GM12878 (cell line): ENCODE results near the gene LIF. TPM values are rescaled to one million over a fixed set of nuclear protein-coding genes. Genes with fewer than 3 reads are reported as not detected.

Experiments used
- ATAC-seq: fragments of 200-7000 bp; cut with Tn5 transposase; 3 replicates; pipeline ENCODE4 v1.9.1; 2020; ENCODE audit warnings: mild to moderate bottlenecking, moderate library complexity
- BruUV-seq: library from RNA; stranded (reverse); fragments of 400-500 nt; replicated peaks from 2 replicates; lab custom pipeline; 2021; lab: Mats Ljungman, UMichigan
- CTCF ChIA-PET: fragments of 300-600 bp; sonication (Branson Sonifier 250); formaldehyde crosslinking; extraction: SDS; loops from one replicate; lab custom pipeline; 2021; ENCODE audit warnings: inconsistent platforms; lab: Yijun Ruan, JAX
- POLR2A ChIA-PET: fragments of 350-600 bp; formaldehyde crosslinking; extraction: SDS; loops from one replicate; lab custom pipeline; 2021; ENCODE audit warnings: inconsistent platforms; lab: Charles Lee
- RAD21 ChIA-PET: fragments of 300-600 bp; sonication (Branson Sonifier 250); formaldehyde crosslinking; loops from one replicate; lab custom pipeline; 2023; ENCODE audit warnings: antibody characterized with exemption; ENCODE audit not compliant: unreplicated experiment; lab: Charles Lee
- SMC1A ChIA-PET: fragments of 300-600 bp; sonication (Branson Sonifier 250); formaldehyde crosslinking; loops from one replicate; lab custom pipeline; 2023; ENCODE audit not compliant: unreplicated experiment, uncharacterized antibody; lab: Charles Lee
- DNase-seq: peaks from one replicate; pipeline ENCODE4 v3.0.0-alpha.2; 2011; ENCODE audit warnings: low read depth, low spot score
- FAIRE-seq: peaks from 3 replicates; lab custom pipeline; 2011; peaks lifted over from hg19 to GRCh38; lab: Jason Lieb, UNC
- H2AFZ ChIP-seq: 2 replicates; pipeline ENCODE4 v1.6.0; 2011; ENCODE audit warnings: low read depth, low read length, control low read depth; ENCODE audit not compliant: control insufficient read depth
- H3K27ac ChIP-seq: 2 replicates; pipeline ENCODE4 v1.5.1; 2011; ENCODE audit warnings: control low read depth; ENCODE audit not compliant: control insufficient read depth, insufficient read depth
- H3K27me3 ChIP-seq, 2 experiments: replicated peaks in 1 of 2; 2 replicates each; pipeline versions ENCODE4 v1.6.0 to v1.6.1; 2011; ENCODE audit warnings: low read length in 1 of 2; ENCODE audit not compliant: control insufficient read depth in 2 of 2, insufficient read depth in 2 of 2
- H3K36me3 ChIP-seq, 2 experiments: 2 replicates each; pipeline ENCODE4 v1.5.1; 2011; ENCODE audit warnings: low read length in 1 of 2; ENCODE audit not compliant: control insufficient read depth in 2 of 2, insufficient read depth in 2 of 2
- H3K4me1 ChIP-seq: 2 replicates; pipeline ENCODE4 v1.6.1; 2011; ENCODE audit warnings: mild to moderate bottlenecking, low read length, moderate library complexity, mixed read lengths; ENCODE audit not compliant: control insufficient read depth, insufficient read depth
- H3K4me2 ChIP-seq: 2 replicates; pipeline ENCODE4 v1.6.0; 2011; ENCODE audit warnings: control low read depth; ENCODE audit not compliant: control insufficient read depth, insufficient read depth
- H3K4me3 ChIP-seq: fragments of 200-600 bp; sonication (generic); 2 replicates; pipeline ENCODE4 v1.5.1; 2016
- H3K79me2 ChIP-seq: 2 replicates; pipeline ENCODE4 v1.6.0; 2011; ENCODE audit warnings: low read length; ENCODE audit not compliant: control insufficient read depth, insufficient read depth
- H3K9ac ChIP-seq: 2 replicates; pipeline ENCODE4 v1.8.0; 2011; ENCODE audit warnings: low read length, control low read depth, mixed read lengths; ENCODE audit not compliant: control insufficient read depth, insufficient read depth
- H3K9me3 ChIP-seq: replicated peaks from 3 replicates; pipeline ENCODE4 v1.5.1; 2011; ENCODE audit warnings: mild to moderate bottlenecking, low read length; ENCODE audit not compliant: control insufficient read depth, insufficient read depth
- H4K20me1 ChIP-seq: 2 replicates; pipeline ENCODE4 v1.6.0; 2011; ENCODE audit not compliant: control insufficient read depth, insufficient read depth
- ASH2L ChIP-seq: fragments of 300-600, 200-600 bp; sonication (generic); IDR thresholded peaks from 2 replicates; pipeline ENCODE4 v1.6.1; 2017; ENCODE audit warnings: low read depth, mild to moderate bottlenecking, borderline replicate concordance
- BRCA1 ChIP-seq: IDR thresholded peaks from 2 replicates; pipeline ENCODE4 v1.6.1; 2011; ENCODE audit warnings: low read depth, low read length, improper control_type of control experiment
- CBX5 ChIP-seq: sonication (generic); IDR thresholded peaks from 2 replicates; pipeline ENCODE4 v1.6.1; 2016; ENCODE audit warnings: low read depth, moderate library complexity, mild to moderate bottlenecking, inconsistent platforms
- CEBPB ChIP-seq, 2 experiments: fragments of 150-350 bp in 1 of 2; IDR thresholded peaks; 2 replicates each; pipeline ENCODE4 v1.6.1; 2012 to 2014; ENCODE audit warnings: low read depth in 2 of 2, low read length in 2 of 2, borderline replicate concordance in 1 of 2, inconsistent platforms in 1 of 2
- CEBPZ ChIP-seq: fragments of 150-350 bp; IDR thresholded peaks from 2 replicates; pipeline ENCODE4 v1.6.1; 2016; ENCODE audit warnings: low read depth, low read length
- EED ChIP-seq: sonication (generic); IDR thresholded peaks from 2 replicates; pipeline ENCODE4 v1.6.1; 2016; ENCODE audit warnings: antibody characterized with exemption, low read depth
- EZH2 ChIP-seq: IDR thresholded peaks from 2 replicates; pipeline ENCODE4 v1.6.1; 2012; ENCODE audit warnings: low read depth, mild to moderate bottlenecking, control low read depth, inconsistent platforms, low read length, borderline replicate concordance; ENCODE audit not compliant: control insufficient read depth
- FOXK2 ChIP-seq: fragments of 450-650 bp; IDR thresholded peaks from 2 replicates; pipeline ENCODE4 v1.6.1; 2017; ENCODE audit warnings: mild to moderate bottlenecking, moderate library complexity
- HDGF ChIP-seq: fragments of 450-650 bp; IDR thresholded peaks from 2 replicates; pipeline ENCODE4 v1.6.1; 2016; ENCODE audit warnings: antibody characterized with exemption
- KDM1A ChIP-seq: fragments of 200-600 bp; sonication (generic); IDR thresholded peaks from 2 replicates; pipeline ENCODE4 v1.6.1; 2016; ENCODE audit warnings: borderline replicate concordance
- NBN ChIP-seq: fragments of 450-650 bp; IDR thresholded peaks from 2 replicates; pipeline ENCODE4 v1.6.1; 2016
- NRF1 ChIP-seq: conservative IDR thresholded peaks from 2 replicates; pipeline ENCODE4 v1.6.1; 2011; ENCODE audit warnings: mild to moderate bottlenecking, low read depth, low read length, improper control_type of control experiment
- PAX8 ChIP-seq: fragments of 450-650 bp; IDR thresholded peaks from 2 replicates; pipeline ENCODE4 v1.6.1; 2017; ENCODE audit warnings: mild to moderate bottlenecking, moderate library complexity
- SKIL ChIP-seq: fragments of 450-650 bp; IDR thresholded peaks from 2 replicates; pipeline ENCODE4 v1.6.1; 2017; ENCODE audit warnings: mild to moderate bottlenecking, low read depth, inconsistent platforms; ENCODE audit not compliant: poor library complexity, severe bottlenecking
- SRF ChIP-seq, 2 experiments: IDR thresholded peaks; 2 replicates each; pipeline ENCODE4 v1.6.1; 2011; ENCODE audit warnings: low read depth in 2 of 2, low read length in 2 of 2, mild to moderate bottlenecking in 1 of 2, moderate library complexity in 1 of 2
- TCF12 ChIP-seq: IDR thresholded peaks from 2 replicates; pipeline ENCODE4 v1.6.1; 2011; ENCODE audit warnings: low read depth, mild to moderate bottlenecking, low read length
- WRNIP1 ChIP-seq: IDR thresholded peaks from 2 replicates; pipeline ENCODE4 v1.6.1; 2011; ENCODE audit warnings: low read depth, low read length, improper control_type of control experiment, borderline replicate concordance
- WGBS: methylation state at CpG from one replicate; pipeline ENCODE4 v1.1.6; 2016; ENCODE audit warnings: low lambda C conversion rate; ENCODE audit not compliant: insufficient replicate concordance, insufficient coverage; ENCODE audit errors: missing lambda C conversion rate; 5-methylcytosine and 5-hydroxymethylcytosine counted together
- in situ Hi-C: fragments of 300-500 bp; cut with MboI; formaldehyde crosslinking; loops from 9 replicates; pipeline ENCODE4 v1.14.3; 2018; ENCODE audit warnings: mixed read lengths
- intact Hi-C: fragments of 100-400 bp; cut with micrococcal nuclease; formaldehyde crosslinking; loops from one replicate; pipeline ENCODE4 v1.14.2; 2022; ENCODE audit not compliant: unreplicated experiment
- polyA plus RNA-seq, 11 experiments: library from polyadenylated mRNA; depleted of rRNA in 4 of 11; unstranded in 6 of 11; stranded (reverse) in 5 of 11; fragments of >200 nt; fragmentation: Nextera tagmentation in 4 of 11; fragmentation: Illumina TruSeq in 1 of 11; extraction: Ambion mirVana in 4 of 11; extraction: Trizol in 1 of 11; gene quantifications; 1 replicate in 1 of 11; 2 replicates in 10 of 11; pipeline versions ENCODE4 v1.2.1 to v1.2.3, GENCODE V29; 2011 to 2016; ENCODE audit warnings: inconsistent platforms in 2 of 11, missing spikeins in 2 of 11, low read depth in 1 of 11
- total RNA-seq, 4 experiments: library from RNA; depleted of rRNA in 3 of 4; stranded (reverse); fragments of >200 nt in 3 of 4; fragmentation: Illumina TruSeq in 1 of 4; extraction: Trizol in 1 of 4; gene quantifications; 2 replicates each; pipeline versions ENCODE4 v1.2.1 to v1.2.3, GENCODE V29; 2013 to 2021
- TF ChIP-seq, protein P1 (sequence below): IDR thresholded peaks from 2 replicates; pipeline ENCODE4 v1.6.1; 2011; ENCODE audit warnings: low read depth, mild to moderate bottlenecking, low read length, moderate library complexity, borderline replicate concordance; ENCODE audit errors: extremely low read depth

LIF gene
- total and polyA plus RNA-seq, 10 of the 15 experiments (the other 5 are each of a cell fraction or from before 2014, with no cell fraction given): 0.05 to 3.4 (median 0.97) TPM

GRCh38 chr22:30277547-30278344 is 31.2 kb upstream of the LIF start (continued):
- no peak for TF ChIP-seq CEBPB (IDR thresholded peaks at IDR 0.05; ENCODE audit: borderline replicate concordance in 1 of 2, low read depth in 2 of 2, low read length in 2 of 2)
- TF ChIP-seq, protein P1, sequence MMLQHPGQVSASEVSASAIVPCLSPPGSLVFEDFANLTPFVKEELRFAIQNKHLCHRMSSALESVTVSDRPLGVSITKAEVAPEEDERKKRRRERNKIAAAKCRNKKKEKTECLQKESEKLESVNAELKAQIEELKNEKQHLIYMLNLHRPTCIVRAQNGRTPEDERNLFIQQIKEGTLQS: no peak

- DNase-seq (no peak), ATAC-seq (no peak), FAIRE-seq (no peak)
- no peaks in the 10 kb centered on the region for H3K36me3 ChIP-seq
- H3K4me2 ChIP-seq: no peak overlapping the region
- H3K9ac ChIP-seq: no peak overlapping the region
- in situ Hi-C loops (no loop called here), intact Hi-C loops (no loop called here)
- WGBS: 30% methylated on average over 8 of the region's 8 CpGs
- no peak overlapping the region for H3K4me3 ChIP-seq
- ChIA-PET CTCF (no interaction called here), RAD21 (no interaction called here), SMC1A (interaction anchor here (1.2 kb wide), 1 partner anchor 12 kb away, joined by 3 read pairs; no protein-coding TSS in a partner anchor), POLR2A (no interaction called here)
- H3K4me1 ChIP-seq: no peaks in the 10 kb centered on the region
- no peaks in the 10 kb centered on the region for H3K9me3 ChIP-seq
- no TSS peak for BruUV-seq
- no peaks in the 10 kb centered on the region for H3K27me3 ChIP-seq
- H3K27ac ChIP-seq: no peak overlapping the region
- no peaks in the 10 kb centered on the region for H3K79me2 ChIP-seq
- H2AFZ ChIP-seq: no peak overlapping the region
- H4K20me1 ChIP-seq: no peaks in the 10 kb centered on the region
- TF ChIP-seq ASH2L (no peak), CEBPZ (no peak), WRNIP1 (no peak), EED (no peak), EZH2 (no peak), NRF1 (no peak), TCF12 (no peak), KDM1A (no peak), PAX8 (no peak), SRF (IDR thresholded peaks at IDR 0.05; ENCODE audit: low read depth in 2 of 2, low read length in 2 of 2) (no peak), BRCA1 (no peak), FOXK2 (no peak), NBN (no peak), SKIL (no peak), CBX5 (no peak), HDGF (no peak)
Measured at GRCh38 chr22:30276039-30276438, 29.5 kb upstream of the LIF start.
